ENCODE results near the gene KHDRBS2.

KHDRBS2 gene

GRCh38 chr6:62045502-62045901, 240.5 kb downstream of the KHDRBS2 start:
- no peak for DNase-seq (ENCODE audit: low read depth, low spot score)
- H3K4me3 ChIP-seq (ENCODE audit: low read length), result no peak overlapping the region

DNA sequence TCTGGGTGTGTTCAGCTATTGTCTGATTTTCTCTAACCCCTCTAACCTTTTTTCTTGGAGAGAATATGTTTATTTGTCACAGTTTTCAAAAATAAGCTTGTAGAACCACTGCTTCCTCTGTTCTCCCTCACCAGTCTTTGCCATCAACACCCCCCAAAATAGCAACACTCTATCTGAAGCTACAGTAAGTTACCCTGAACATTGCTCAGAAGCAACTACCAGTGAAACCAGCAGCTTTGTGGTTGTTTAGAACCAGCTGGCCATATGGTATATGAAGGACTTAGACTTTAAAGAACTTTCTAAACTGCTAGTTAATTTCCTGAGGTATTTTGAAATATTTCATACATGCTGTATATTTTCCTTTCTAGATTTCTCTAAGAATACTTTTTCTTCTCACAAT, 242.9 kb downstream of the KHDRBS2 start:
- DNase-seq (ENCODE audit: low read depth, low spot score), result no peak
- H3K4me3 ChIP-seq (ENCODE audit: low read length), result no peak overlapping the region

DNA sequence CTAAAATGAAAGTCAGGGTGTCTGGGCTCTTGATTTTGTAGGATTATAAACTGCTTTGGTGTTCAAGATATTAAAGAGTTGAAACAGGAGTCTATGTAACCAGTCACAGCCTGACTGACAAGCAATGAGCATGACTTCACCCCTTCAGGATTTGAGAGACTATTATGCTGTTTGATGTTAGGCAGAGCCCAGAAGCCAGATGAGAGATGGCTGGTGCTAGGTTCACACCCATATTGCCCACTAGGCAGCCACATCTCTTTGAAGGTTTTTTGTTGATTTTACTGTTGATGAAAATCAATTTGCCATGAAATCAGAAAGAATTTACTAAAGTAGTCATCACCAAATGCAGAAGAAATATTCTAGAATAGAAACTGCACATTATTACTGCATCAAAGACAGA, 243.6 kb downstream of the KHDRBS2 start:
- no peak overlapping the region for H3K4me3 ChIP-seq (ENCODE audit: low read length)
- no peak for DNase-seq (ENCODE audit: low read depth, low spot score)

GRCh38 chr6:62039605-62040004, 246.4 kb downstream of the KHDRBS2 start:
- H3K4me3 ChIP-seq (ENCODE audit: low read length), result no peak overlapping the region
- no peak for DNase-seq (ENCODE audit: low read depth, low spot score)

GRCh38 chr6:62037445-62037844, 248.6 kb downstream of the KHDRBS2 start:
- no peak overlapping the region for H3K4me3 ChIP-seq (ENCODE audit: low read length)
- DNase-seq (ENCODE audit: low read depth, low spot score), result no peak

GRCh38 chr6:62035952-62036351, 250.1 kb downstream of the KHDRBS2 start:
- no peak overlapping the region for H3K4me3 ChIP-seq (ENCODE audit: low read length)
- DNase-seq (ENCODE audit: low read depth, low spot score), result no peak

DNA sequence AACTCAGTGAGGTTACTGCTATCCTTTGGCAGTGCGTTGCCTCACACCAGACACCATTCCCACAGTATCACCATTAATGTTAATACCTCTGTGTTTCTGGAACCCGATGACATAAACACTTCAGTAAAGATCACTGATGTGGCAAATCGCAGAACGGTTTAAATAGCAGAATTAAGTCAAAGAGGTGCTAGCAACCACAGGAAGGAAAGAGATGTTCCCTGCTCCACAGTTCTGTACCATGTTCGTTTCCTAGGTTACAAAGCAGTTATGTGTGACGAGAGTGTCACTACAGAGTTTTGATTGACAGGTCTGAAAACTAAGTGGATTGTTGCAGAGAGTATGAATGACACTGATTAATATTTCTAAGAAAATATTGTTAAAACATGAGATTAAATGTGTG, 272.3 kb downstream of the KHDRBS2 start:
- H3K4me3 ChIP-seq (ENCODE audit: low read length), result no peak overlapping the region
- DNase-seq (ENCODE audit: low read depth, low spot score), result no peak

DNA sequence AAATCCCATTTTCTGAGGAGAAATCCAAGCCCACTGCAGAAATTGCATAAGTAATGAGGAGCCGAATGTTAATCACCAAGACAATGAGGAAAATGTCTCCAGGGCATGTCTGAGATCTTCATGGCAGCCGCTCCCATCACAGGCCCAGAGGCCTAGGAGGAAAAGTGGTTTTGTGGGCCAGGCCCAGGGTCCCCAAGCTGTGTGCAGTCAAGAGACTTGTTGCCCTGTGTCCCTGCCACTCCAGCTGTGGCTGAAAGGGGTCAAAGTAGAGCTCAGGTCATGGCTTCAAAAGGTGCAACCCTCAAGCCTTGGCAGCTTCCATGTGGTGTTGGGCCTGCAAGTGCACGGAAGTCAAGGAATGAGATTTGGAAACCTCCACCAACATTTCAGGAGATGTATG, 276.6 kb downstream of the KHDRBS2 start:
- no peak overlapping the region for H3K4me3 ChIP-seq (ENCODE audit: low read length)
- no peak for DNase-seq (ENCODE audit: low read depth, low spot score)

GRCh38 chr6:61989616-61990015, 296.4 kb downstream of the KHDRBS2 start:
- DNase-seq (ENCODE audit: low read depth, low spot score), result no peak
- no peak overlapping the region for H3K4me3 ChIP-seq (ENCODE audit: low read length)

GRCh38 chr6:61980622-61981021, 305.4 kb downstream of the KHDRBS2 start:
- no peak overlapping the region for H3K4me3 ChIP-seq (ENCODE audit: low read length)
- DNase-seq (ENCODE audit: low read depth, low spot score), result no peak

DNA sequence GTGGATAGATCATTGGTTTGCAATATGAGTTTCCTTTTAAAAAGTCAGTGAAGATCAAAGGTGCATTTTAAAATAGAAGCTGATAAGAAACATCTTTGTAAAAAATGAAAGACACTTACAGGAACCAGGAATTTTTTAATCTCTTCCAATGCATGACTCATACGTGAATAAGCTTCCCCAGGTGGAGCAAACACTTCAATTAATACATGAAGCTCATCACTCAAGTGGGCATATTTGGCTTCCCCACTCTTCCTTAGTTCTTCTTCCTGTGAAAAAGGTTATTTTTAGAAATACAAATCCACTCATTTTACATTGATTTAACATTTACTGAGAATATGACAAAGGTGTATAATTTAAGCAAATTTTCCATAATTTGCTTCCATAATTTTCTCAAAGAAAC, 308.1 kb downstream of the KHDRBS2 start:
- no peak for DNase-seq (ENCODE audit: low read depth, low spot score)
- H3K4me3 ChIP-seq (ENCODE audit: low read length), result no peak overlapping the region

DNA sequence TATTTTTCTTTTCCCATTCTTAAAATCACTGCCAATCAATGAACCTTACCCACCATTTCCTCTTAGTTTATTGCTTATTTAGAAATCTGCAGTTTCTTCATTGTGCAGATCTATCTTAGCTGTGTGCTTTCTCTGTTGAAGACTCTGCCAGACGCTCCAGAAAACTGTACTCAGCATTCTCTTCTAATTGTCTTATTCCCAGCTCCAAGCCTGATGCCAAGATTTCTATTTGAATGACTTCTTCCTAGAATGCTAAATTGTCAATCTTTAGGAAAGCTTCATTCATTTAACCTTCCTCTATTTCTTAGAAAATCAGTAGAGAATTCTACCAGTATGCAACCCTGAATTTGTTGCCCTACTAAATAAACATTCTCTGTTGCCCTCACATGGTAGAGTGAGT, 308.9 kb downstream of the KHDRBS2 start:
- no peak for DNase-seq (ENCODE audit: low read depth, low spot score)
- no peak overlapping the region for H3K4me3 ChIP-seq (ENCODE audit: low read length)

DNA sequence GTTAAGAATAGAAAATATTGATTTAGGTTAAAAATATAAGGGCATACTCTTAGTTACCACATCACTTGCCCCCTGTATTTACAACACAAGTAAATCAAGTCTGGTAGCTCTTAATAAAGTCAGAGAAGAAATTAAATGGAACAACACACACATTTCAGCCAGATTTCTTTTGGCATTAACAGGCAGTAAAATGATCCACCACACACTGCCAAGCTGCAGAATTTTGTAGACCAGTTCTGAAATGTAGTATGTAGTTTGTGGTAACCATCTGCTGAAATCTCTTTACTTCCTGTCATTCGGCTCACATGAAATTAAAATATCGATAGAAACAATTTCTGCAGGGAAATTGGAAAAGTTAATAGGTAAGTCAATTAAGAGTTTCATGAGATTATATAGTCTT, 326.8 kb downstream of the KHDRBS2 start:
- DNase-seq (ENCODE audit: low read depth, low spot score), result no peak
- no peak overlapping the region for H3K4me3 ChIP-seq (ENCODE audit: low read length)

DNA sequence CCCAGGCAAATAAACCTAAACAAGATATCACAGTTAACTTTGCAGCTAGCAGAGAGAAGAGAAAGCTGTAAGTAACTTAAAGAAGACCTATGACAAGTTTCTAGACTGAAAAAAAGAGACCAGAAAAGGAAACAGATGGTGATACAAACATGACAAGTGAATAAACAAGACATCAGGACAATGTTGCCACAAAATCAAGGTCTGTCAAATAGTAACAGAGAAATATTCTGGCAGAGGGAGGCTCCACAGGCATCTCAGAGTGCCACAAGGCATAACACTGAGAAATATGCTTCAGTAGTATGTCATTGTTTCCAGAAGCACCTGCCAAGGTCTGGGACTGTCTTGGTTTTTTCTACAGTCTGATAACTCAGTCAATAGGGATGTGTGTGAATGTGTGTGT, 332.2 kb downstream of the KHDRBS2 start:
- DNase-seq (ENCODE audit: low read depth, low spot score), result no peak
- H3K4me3 ChIP-seq (ENCODE audit: low read length), result no peak overlapping the region

DNA sequence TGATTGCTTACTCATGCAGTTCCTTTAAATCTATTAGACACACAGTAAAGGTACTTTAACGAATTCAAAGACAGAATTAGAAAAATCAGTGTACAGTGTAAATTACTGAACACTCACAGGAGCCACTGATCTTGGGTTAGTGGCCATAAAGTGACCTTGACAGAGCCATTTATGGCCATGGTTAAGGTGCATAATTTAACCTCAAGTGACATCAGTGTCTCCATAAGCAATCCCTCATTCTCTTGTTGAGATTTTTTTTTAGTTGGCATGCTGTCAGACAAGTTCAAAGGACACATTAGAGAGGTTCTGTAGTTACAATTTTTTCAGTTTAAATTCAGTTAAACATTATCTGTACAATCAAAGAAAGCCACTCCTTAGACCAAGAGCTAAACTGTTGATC, 334.4 kb downstream of the KHDRBS2 start:
- H3K4me3 ChIP-seq (ENCODE audit: low read length), result no peak overlapping the region
- no peak for DNase-seq (ENCODE audit: low read depth, low spot score)

GRCh38 chr6:61950811-61951210, 335.2 kb downstream of the KHDRBS2 start:
- DNase-seq (ENCODE audit: low read depth, low spot score), result no peak
- H3K4me3 ChIP-seq (ENCODE audit: low read length), result no peak overlapping the region

DNA sequence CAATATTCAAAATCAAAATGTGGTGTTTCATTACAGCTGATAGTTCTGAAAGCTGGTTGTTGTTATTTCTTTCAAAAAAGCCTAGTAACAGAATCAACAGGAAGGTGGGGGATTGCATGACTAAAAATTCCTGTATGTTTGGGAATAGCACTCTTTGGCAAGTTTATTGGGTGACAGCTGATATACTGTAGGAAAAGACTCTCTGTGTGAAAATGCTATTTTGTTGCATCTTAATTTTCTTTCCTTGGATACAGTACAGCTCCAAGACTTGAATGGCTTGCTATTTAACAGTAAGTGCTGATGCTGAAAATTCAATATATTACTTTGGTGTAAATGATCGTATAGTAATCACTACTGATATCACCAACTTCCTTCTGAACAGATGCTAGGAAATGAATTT, 336.1 kb downstream of the KHDRBS2 start:
- no peak overlapping the region for H3K4me3 ChIP-seq (ENCODE audit: low read length)
- DNase-seq (ENCODE audit: low read depth, low spot score), result no peak

GRCh38 chr6:61949161-61949560, 336.9 kb downstream of the KHDRBS2 start:
- no peak for DNase-seq (ENCODE audit: low read depth, low spot score)
- no peak overlapping the region for H3K4me3 ChIP-seq (ENCODE audit: low read length)

- H3K4me3 ChIP-seq (ENCODE audit: low read length), result no peak overlapping the region
- DNase-seq (ENCODE audit: low read depth, low spot score), result no peak
Measured at GRCh38 chr6:61947311-61947947, 338.6 kb downstream of the KHDRBS2 start.

DNA sequence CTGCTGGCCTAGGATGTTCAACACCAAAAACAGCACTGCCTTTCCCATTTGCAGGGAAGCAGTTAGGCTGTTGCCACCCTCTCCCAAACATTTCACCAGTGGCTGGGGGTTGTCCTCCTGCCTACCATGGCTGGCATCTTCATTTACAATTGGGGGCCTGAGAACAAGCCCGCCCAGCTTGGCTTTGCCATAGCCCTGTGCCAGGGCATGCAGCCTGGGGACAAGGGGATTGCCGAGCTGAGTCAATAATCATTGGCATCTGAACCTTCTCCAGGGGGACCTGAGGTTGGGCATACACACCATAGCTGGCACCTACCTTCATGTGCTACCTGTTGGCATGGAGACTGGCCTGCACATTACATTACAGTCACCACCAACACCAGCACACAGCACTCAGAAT, 345.1 kb downstream of the KHDRBS2 start:
- no peak overlapping the region for H3K4me3 ChIP-seq (ENCODE audit: low read length)
- no peak for DNase-seq (ENCODE audit: low read depth, low spot score)

- DNase-seq (ENCODE audit: low read depth, low spot score), result no peak
- H3K4me3 ChIP-seq (ENCODE audit: low read length), result no peak overlapping the region
Measured at GRCh38 chr6:61935242-61935846, 350.7 kb downstream of the KHDRBS2 start.

All from Jurkat, Clone E6-1 (cell line).